Head of caudate nucleus (tissue), 42 donors: Measurements from ENCODE around the gene SLC43A1.

Source experiments
- DNase-seq, 42 donors: peaks; one replicate each; pipeline versions ENCODE4 v3.0.0 to v3.0.0-alpha.2; 2020 to 2021; ENCODE audit warnings: mixed read lengths in 7 of 42
- intact Hi-C: fragments of 100-400 bp; cut with DNase I; formaldehyde crosslinking; loops from one replicate; pipeline ENCODE4 v1.15.0; 2022

SLC43A1 gene

DNA sequence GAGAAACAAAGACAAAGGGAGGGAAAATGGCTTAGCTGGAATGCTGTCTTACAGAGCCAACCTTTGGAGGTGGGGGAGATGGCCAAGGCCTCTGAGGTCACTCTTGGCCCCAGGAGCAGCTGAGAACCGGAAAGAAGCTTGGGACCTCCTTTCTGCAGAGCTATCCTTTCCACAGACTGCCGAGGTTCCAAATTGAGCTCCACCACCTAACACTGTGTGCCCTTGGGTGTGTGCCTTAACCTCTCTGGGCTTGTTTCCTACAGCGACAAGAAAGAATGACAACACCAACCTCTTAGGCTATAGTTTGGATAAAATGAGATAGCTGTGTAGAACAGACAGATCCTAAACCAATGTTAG is 32.0 kb downstream of the SLC43A1 start:
- intact Hi-C loops: no loop called here
- no peak for DNase-seq

DNA sequence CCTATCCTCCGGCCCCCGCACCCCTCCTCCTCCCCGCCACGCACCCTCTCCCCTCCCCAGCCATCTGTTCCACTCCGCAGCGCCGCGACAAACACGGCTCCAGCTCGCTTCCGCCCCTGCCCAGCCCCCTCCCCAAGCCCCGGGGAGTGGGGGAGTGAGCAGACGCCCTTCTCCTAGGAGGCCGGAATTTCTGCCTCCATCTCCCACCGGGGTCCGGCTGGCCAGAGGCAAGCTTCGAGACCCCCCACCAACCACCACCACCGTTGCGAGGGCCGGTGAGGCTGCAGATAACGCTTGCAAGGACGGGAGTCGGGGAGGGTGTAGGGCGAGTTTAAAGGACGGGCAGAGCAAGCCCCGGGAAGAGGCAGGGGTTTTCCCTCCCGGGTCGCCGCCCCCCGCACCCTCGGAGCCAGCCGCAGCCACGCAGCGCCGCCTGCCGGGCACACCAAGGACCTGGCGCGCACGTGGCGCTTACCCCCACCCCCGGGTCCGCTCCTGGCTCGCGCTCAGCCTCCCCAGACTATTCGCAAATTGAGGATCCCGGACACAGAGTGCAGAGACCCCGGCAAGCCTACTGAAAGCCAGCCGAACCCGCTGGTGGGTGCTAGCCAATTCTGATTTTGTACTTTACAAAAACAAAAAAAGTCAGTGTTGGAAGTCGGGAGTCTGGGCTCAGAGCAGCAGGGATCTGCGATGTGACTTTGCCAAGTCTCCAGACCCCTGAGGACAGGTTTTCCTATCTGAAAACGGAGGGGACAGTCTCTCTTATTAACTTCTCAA is 32.5 kb downstream of the SLC43A1 start:
- peak in 24 of 42 donors; percentile 16 to 72 (median 42) for DNase-seq
- intact Hi-C loops: no loop called here

DNA sequence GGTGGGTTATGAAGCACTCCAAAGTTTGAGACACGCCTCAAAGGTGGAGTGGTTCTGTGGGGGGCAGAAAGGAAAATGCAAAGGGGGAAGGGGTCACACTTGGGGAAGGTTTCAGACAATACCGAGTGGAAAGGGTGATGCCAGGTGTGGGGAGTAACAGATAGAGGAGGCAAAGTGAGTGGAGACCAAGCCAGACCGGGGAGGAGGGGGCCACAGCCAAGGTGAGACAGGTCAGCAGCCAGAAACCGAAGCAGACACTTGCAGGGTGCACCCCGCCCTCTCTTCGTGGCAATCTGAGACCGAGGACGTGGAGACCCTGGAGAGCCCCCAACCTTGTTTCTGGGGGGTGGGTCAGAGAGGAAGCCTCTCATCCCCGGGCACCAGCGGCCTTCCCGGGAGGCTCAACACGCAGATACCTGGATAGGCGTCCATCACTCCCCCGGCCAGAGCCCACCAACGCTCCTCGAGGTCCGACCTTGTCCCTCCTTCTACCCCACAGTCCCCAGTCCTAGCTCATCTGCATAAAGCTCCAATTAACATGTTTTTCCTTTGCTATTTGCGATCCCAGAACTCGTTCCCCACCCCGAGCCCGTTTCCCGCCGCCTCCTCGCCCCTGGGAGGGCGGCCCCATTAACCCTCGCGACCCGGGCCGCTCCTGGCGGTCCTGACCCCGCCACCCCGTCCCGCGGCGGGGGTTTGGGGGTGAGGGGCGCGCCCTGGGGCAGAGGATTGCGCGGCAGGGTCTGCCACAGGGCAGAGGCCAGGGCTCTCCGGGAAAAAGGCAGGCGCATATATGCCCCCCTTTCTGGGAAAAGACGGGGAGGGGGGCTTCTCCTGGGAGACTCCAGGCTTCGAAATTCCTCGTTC is 33.4 kb downstream of the SLC43A1 start:
- intact Hi-C loops: no loop called here
- DNase-seq: no peak

DNA sequence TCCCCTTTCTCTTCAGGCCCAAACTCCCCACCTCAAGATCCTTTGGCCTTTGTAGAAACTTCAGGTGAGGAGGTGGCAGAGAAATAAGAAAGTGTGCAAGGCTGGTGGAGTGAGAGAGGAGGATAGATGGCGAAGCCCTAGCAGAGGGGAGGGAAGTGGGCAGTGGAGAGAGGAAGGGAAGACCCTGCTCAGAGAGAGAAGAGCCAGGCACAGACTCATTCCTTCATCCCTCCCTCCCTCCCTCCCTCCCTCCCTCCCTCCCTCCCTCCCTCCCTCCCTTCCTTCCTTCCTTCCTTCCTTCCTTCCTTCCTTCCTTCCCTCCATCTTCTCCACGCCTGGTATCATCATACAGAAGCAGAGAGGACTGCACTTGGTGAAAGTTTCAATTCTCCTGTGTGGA is 34.2 kb downstream of the SLC43A1 start:
- intact Hi-C loops: no loop called here
- no peak for DNase-seq

DNA sequence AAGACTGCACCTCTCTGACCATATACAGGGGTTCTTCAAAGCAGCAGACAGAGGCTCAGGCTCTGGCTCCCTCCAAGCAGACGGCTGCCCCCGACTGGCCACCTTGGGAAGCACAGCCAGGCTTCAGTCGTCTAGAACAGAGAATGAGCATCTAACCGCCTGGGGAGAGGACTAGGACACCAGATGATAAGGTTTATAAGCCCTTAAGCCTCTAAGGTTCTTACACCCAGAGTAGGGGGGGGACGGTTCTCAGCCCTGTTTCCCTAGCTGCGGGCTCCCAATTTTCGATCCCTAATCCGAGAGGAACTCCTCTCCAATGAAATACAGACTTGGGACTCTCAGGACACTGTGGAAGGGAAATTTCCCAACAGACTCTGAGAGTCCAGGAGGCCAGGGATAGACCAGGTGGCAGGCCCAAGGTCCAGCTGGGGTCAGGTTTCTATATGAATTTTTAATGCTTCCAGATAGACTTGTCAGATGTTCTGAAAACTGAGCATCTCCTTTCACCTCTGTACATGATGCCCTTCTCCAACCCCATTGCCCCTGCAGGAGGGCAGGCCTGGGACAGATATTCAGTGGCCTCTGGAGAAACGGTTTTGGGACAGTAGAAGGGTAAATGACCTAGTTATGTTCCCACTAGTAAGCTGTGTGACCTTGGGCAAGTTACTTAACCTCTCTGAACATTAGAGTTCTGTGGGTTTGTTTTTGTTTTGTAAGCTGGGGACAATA is 34.9 kb downstream of the SLC43A1 start:
- peak in 39 of 42 donors; percentile 30 to 82 (median 65) for DNase-seq
- intact Hi-C loops: no loop called here

DNA sequence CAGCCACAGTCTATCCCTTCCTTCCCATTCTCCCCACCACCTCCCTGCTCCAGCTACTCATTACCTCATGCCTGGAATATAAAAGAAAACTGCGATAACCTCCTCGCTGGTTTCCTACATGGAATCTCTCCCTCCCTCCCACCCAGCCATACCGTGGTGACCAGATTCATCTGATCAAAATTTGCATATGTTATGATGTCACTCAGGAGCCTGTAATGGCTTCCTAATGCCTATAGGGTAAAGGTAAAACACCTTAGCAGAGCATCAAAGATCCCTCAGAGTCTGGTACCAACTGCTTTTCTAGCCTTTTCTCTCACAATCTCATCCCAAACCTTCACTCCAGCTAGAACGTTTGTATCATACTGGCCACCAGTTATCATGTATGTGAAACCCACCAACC is 35.6 kb downstream of the SLC43A1 start:
- no peak for DNase-seq
- intact Hi-C loops: no loop called here

DNA sequence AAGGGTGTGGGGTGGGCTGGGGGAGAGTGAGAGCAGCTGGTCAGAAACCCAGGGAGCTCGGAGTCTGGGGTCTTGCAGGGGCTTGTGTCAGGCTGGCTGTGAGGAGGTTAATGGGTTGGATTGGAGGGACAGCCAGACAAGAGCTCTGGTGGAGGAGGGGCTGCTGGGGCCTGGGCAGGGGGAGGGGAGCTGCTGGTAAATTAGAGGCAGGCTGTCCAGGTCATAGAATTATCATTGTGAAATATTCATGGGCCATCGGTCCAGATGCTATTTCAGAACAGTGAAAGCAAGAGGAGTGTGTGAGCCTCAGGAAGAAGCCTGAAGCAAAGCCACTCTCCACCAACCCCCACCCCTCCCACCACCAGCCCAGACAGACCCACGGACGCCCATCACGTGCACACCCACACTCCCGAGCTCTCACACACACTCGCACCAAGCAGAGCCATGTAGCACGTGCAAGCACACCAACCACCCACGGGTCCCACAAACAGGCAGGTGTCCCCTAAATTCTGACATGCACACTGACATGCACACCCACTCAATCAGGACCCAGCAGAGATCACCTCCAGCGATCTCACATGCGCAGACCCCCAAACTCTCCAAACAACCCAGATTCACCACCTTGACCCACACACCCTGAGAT is 36.4 kb downstream of the SLC43A1 start:
- intact Hi-C loops: no loop called here

DNA sequence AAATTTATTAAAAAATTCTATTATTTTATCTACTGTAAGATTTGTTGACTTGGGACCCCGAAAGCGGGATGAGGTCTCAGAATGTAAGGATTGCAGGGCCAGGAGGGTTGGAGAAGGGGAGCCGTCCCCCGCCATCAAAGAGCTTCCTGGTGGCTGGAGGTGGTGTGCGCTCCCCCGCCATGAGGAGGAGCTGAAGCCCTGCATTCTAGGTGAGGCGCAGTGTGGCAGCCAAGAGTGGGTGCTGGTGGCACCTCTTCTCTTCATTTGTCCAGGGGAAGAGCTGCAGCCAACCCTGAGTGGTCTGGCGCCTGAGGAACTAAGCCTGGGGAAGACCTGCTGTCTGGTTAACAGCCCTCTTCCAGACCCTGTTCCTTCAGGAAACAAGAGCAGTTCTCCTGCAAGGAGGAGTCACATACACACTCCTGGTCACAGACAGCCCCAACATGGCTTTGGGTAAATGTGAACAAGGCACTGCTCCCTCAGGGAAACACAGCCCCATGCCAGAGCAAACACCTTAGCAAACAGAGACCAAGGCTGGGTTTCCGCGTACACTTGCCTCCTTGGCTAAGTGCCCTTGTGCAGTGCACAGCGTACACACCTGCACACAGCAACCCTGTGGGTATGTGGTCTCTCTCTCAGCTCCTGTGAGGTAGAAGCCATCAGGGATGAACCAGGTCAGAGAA is 37.9 kb downstream of the SLC43A1 start:
- intact Hi-C loops: no loop called here
- DNase-seq: no peak

More for the DNA sequence above, 36.4 kb downstream of the SLC43A1 start:
- no peak for DNase-seq

DNA sequence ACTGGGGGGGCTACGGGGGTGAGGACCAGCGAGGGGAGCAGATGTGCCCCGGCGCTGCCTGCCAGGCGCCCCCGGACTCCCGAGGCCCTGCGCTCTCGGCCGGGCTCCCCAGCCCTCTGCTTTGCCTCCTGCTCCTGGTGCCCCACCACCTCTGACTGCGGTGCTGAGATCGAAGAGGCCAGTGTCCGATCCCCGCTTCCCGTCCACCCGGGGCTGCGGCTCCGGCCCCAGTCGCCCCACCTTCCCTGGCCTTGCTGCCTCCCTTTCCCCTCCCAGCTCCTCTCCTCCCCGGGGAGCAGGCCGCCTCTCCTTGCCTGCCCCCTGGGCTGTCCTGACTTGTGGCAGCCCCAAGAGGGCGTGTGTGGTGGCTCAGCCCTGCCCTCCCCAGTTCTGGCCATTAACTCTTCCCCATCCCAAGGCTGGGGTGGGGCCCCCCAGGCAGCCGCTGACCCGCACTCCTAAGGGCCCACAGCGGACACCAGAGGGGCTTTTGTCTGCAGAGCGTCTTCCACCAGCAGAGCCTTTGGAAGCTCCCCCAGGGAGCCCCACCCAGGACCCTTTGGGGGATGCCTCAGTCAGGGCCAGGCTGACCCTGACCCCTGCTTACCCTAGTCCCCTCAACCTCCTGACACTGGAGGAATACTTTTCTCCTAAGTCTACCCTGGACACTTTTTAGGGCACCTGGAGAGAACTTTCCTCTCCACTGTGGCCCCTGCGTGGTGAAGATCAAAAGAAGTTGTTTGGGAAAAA is 38.6 kb downstream of the SLC43A1 start:
- intact Hi-C loops: no loop called here

DNA sequence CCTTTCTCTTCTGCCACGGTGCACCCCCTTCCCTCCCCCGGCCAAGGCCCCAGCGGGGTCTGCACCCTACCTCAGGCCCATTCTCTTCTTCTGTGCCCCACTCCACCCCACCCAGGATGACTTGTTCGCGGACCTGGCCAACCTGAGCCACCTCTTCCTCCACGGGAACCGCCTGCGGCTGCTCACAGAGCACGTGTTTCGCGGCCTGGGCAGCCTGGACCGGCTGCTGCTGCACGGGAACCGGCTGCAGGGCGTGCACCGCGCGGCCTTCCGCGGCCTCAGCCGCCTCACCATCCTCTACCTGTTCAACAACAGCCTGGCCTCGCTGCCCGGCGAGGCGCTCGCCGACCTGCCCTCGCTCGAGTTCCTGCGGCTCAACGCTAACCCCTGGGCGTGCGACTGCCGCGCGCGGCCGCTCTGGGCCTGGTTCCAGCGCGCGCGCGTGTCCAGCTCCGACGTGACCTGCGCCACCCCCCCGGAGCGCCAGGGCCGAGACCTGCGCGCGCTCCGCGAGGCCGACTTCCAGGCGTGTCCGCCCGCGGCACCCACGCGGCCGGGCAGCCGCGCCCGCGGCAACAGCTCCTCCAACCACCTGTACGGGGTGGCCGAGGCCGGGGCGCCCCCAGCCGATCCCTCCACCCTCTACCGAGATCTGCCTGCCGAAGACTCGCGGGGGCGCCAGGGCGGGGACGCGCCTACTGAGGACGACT is 39.3 kb downstream of the SLC43A1 start:
- intact Hi-C loops: no loop called here
- peak in 1 of 42 donors; percentile 46 for DNase-seq

More for the DNA sequence above, 38.6 kb downstream of the SLC43A1 start:
- DNase-seq: no peak

DNA sequence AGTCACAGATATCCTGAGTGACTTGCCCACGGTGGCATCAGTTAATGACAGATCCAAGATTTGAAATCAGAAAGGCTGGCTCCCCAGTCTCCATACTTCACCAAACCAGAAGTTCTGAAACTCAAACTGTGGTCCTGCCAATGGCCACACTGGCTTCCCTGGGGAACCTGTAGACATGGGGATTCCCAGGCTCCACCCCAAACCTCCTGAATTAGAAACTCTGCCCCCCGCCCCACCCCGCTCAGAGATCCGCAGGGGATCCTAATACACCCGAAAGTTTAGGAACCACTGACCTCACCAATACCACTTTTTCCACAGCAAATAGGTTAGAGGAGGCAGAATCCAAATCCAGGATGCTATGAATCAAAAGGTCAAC is 39.8 kb downstream of the SLC43A1 start:
- intact Hi-C loops: no loop called here

DNA sequence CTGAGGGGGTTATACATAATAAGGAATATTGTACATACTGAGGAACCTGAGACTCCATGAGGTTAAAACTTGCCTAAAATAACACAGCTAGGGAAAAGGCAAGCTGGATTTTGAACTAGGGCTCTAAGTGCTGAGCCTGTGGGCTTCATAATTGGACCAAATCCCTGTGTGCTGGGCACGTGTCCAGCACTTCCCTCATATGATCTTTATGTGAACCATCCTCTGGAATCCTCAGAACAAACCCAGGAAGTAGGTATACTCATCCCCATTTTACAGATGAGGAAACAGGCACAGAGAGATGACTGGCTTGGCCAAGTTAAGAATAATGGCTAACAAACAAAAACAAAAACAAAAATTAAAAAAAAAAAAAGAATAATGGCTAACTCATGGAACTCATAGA is 40.3 kb downstream of the SLC43A1 start:
- DNase-seq: no peak
- intact Hi-C loops: no loop called here

More for the DNA sequence above, 39.8 kb downstream of the SLC43A1 start:
- no peak for DNase-seq

DNA sequence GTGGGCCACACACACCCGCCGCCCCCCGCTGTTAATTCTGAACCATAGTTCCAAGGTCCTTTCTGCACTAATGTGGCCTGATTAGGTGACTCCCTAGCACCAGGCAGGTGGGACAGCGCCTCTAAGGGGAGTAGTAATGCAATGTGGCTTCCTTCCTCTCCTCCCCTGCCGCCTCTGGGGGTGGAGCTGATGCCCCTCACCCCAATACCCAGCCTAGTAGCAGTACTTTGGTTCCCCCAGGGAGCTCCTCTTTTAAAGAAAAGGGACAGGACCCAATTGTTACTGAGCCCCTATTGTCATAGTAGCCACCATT is 40.7 kb downstream of the SLC43A1 start:
- no peak for DNase-seq
- intact Hi-C loops: no loop called here

DNA sequence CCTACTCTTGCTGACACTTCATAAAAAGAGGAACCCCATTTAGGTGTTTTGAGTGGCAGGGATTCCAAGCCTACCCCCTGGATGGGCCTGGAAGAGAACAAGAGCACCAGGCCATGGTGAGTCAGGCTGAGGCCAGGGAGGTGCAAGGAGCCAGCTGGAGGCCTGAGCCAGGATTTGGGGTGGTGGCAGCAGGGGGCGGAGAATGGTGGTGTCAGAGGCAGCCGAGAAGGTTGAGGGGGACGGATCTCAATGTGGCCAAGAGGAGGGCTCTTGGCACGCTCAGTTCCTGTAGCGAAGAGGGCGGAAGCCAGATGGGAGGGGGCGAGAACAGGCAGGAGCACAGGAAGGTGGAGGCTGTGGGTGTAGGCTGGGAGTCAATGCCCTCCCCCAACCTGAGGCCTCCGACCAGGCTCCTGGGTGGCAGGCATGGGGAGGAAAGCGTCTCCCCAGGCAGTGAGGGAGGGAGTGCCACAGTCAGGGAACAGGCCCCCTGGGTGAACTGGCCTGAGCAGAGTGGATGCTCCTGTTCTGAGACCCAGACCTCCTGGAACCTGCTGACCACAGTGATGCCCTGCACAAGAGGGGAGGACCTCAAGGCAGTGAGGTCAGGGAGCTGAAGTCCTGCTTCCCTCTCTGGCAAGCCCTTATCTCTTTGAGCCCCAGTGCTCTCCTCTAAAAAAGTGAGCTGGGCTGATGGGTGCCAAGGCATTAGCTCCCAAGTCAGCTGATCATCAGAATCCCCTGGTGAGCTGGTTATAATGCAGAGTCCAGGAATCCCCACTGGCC is 41.3 kb downstream of the SLC43A1 start:
- intact Hi-C loops: no loop called here
- no peak for DNase-seq

DNA sequence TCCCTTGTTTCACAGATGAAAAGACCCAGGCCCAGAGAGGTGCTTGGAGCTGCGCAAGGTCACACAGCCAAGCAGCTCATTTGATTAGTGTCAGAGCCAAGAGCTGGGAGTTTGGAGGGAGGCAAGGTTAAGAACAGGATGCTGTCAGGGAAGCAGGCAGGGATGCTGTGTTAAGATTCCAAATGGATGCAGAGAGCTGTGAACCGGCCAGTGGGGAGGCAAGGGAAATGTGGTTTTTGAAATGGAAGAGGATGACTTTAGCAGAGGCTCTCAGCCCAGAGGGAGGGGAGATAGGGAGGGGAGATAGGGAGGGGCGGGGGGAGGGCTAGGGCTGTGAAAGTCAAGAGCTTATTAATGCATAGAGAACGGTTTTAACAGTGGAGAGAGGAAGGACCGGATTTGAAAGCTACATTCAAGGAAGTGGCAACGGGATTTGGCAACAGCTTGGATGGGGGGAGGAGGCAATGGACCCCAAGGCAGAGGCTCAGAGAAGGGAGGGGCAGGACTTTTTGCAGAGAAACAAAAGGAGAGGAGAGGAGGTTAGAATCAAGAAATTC is 42.1 kb downstream of the SLC43A1 start:
- no peak for DNase-seq

DNA sequence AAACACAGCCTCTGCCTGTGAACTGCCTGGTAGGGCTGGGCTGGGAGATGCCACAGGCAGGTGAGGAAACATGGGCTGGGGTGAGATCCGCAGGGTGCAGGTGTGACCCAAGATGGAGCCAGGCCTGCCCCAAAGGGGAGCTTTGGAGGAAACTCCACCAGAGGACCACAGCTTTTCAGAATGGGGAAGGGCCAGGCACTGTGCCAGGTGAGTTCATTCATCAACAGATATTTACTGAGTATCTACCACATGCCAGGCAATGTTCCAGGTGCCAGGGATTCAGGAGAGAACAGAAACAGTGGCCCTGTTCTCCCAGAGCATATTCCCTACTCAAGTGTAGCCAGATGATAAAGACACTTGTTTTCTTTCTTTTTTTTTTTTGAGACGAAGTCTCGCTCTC is 44.0 kb downstream of the SLC43A1 start:
- DNase-seq: no peak
- intact Hi-C loops: no loop called here

More for the DNA sequence above, 42.1 kb downstream of the SLC43A1 start:
- intact Hi-C loops: no loop called here

DNA sequence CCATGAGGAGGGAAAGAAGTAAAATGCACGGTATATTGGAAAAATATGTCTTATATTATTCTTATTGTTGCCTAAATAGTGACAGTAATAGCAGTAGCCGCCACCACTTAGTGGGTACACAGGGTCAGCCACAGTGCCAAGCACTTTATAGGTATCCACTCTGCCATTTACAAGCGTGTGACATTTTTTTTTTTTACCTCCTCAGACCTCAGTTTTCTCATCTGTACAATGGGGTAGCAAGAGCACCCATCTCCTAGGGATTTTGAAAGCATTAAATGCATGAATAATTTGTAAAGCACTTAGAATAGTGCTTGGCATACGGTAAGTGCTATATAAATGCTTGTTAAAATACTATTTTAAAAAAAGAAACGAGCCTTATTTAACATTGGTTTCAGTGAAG is 46.2 kb downstream of the SLC43A1 start:
- intact Hi-C loops: no loop called here
- DNase-seq: no peak
